D721Med (cell line): Measurements from ENCODE around the gene NACA2.
"Not testable (repeated sequence)": the region's sequence is repeated elsewhere in the genome, so short reads cannot be mapped to it uniquely, and the experiment has no call there.

Experiments
- DNase-seq: peaks from one replicate; pipeline ENCODE4 v3.0.0; 2011; ENCODE audit warnings: low spot score; ENCODE audit not compliant: insufficient read length
- FAIRE-seq: peaks from 2 replicates; lab custom pipeline; 2011; peaks lifted over from hg19 to GRCh38; lab: Jason Lieb, UNC
- TF ChIP-seq, protein P1 (sequence below): IDR thresholded peaks from 2 replicates; pipeline ENCODE4 v1.5.1; 2012; ENCODE audit warnings: mild to moderate bottlenecking, control low read depth; ENCODE audit not compliant: insufficient read depth; ENCODE audit errors: missing control alignments

Gene NACA2

DNA sequence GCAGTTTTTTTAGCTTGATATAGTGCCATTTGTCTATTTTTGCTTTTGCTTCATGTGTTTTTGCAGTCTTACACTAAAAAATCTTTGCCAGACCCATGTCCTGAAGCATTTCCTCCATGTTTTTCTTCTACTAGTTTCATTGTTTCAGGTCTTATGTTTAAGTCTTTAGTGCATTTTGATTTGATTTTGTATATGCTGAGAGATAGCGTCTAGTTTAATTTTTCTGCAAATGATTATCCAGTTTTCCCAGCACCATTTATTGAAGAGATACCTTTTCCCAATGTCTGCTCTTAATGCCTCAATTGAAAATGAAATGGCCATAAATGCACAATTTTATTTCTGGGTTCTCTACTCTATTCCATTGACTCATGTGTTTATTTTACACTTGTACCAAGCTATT, 40.8 kb upstream of the NACA2 start:
- no peak for FAIRE-seq

DNA sequence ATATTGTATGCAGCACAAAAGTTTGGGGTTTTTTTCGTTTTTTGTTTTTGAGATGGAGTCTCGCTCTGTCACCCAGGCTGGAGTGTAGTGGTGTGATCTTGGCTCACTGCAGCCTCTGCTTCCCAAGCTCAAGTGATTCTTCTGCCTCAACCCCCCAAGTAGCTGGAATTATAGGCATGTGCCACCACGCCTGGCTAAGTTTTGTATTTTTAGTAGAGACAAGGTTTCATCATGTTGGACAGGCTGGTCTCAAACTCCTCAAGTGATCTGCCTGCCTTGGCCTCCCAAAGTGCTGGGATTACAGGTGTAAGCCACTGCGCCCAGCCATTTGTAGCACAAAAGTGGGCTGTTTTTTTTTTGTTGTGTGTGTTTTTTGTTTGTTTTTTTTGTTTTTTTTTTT, 37.1 kb upstream of the NACA2 start:
- FAIRE-seq: not testable (repeated sequence)

More for the DNA sequence above, 40.8 kb upstream of the NACA2 start:
- DNase-seq: no peak
- TF ChIP-seq, protein P1, sequence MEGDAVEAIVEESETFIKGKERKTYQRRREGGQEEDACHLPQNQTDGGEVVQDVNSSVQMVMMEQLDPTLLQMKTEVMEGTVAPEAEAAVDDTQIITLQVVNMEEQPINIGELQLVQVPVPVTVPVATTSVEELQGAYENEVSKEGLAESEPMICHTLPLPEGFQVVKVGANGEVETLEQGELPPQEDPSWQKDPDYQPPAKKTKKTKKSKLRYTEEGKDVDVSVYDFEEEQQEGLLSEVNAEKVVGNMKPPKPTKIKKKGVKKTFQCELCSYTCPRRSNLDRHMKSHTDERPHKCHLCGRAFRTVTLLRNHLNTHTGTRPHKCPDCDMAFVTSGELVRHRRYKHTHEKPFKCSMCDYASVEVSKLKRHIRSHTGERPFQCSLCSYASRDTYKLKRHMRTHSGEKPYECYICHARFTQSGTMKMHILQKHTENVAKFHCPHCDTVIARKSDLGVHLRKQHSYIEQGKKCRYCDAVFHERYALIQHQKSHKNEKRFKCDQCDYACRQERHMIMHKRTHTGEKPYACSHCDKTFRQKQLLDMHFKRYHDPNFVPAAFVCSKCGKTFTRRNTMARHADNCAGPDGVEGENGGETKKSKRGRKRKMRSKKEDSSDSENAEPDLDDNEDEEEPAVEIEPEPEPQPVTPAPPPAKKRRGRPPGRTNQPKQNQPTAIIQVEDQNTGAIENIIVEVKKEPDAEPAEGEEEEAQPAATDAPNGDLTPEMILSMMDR: no peak

DNA sequence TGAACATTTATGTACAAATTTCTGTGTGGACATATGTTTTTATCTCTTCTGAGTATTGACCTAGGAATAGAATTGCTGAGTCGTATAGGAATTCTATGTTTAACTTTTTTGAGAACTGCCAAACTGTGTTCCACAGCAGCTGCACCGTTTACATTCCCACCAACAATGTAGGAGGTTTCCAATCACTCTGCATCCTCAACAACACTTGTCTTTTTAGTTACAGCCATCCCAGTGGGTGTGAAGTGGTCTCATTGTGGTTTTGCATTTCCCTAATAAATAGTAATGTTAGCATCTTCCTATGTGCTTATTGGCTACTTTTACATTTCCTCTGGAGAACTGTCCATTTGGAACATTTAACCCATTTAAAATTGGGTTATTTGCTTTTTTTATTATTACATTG, 36.6 kb upstream of the NACA2 start:
- FAIRE-seq (no peak), DNase-seq (no peak)
- TF ChIP-seq, protein P1: no peak

More for the DNA sequence above, 37.1 kb upstream of the NACA2 start:
- DNase-seq: not testable (repeated sequence)

DNA sequence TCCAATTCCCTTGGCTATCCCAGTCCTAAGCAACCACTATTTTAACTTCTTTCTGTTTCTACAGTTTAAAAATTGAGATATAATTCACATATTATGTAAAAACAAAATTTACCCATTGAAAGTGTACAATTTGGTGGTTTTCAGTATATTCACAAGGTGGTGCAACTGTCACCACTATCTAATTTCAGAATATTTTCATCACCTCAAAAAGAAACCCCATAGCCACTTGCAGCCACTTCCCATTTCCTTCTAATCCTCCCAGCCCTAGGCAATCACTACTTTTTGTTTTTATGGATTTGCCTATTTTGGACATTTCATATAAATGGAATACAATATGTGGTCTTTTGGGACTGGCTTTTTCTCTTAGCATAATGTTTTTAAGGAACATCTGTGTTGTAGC, 36.1 kb upstream of the NACA2 start:
- no peak for DNase-seq
- TF ChIP-seq, protein P1: no peak

DNA sequence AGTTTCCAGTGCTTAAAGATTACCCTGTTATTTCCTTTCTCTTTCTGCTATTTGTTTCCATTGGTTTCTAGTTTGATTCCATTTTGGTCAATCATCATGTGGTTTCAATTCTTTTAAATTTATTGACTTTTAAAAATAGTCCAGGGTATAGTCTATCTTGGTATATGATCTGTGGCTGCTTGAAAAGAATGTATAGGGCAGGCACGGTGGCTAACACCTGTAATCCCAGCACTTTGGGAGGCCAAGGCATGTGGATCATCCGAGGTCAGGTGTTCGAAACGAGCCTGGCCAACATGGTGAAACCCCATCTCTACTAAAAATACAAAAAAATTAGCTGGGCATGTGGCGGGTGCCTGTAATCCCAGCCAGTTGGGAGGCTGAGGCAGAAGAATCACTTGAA, 34.5 kb upstream of the NACA2 start:
- DNase-seq (no peak), FAIRE-seq (no peak)
- TF ChIP-seq, protein P1: no peak

More for the DNA sequence above, 36.1 kb upstream of the NACA2 start:
- no peak for FAIRE-seq

DNA sequence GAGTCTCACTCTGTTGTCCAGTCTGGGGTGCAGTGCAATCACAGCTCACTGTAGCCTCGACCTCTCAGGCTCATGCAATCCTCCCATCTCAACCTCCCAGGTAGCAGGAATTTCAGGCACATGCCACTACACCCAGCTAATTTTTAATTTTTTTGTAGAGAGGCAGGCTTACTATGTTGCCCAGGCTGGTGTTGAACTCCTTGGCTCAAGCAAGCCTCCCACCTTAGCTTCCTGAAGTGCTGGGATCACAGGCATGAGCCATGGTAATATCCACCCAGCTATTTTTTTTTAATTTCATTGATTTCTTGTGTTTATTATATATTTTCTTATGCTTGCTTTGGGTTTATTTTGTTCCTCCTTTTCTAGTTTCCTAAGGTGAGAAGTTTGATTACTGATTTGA, 33.9 kb upstream of the NACA2 start:
- no peak for DNase-seq
- TF ChIP-seq, protein P1: no peak
- no peak for FAIRE-seq

DNA sequence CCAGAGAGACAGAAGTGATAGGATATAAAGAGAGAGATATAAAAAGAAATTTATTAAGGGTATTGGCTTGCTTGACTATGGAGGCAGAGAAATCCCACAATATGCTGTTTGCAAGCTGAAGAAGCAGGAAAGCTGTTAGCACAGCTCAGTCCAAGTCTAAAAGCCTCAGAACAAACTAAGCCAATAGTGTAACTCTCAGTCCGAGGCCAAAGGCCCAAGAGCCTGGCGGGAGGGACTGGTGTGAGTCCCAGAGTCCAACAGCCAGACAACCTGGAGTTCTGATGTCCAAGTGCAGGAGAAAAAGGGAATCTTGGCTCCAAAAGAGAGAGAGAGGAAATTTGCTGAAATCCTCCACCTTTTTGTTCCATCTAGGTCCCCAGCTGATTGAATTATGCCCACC, 30.3 kb upstream of the NACA2 start:
- DNase-seq: no peak
- FAIRE-seq: no peak
- TF ChIP-seq, protein P1: no peak

DNA sequence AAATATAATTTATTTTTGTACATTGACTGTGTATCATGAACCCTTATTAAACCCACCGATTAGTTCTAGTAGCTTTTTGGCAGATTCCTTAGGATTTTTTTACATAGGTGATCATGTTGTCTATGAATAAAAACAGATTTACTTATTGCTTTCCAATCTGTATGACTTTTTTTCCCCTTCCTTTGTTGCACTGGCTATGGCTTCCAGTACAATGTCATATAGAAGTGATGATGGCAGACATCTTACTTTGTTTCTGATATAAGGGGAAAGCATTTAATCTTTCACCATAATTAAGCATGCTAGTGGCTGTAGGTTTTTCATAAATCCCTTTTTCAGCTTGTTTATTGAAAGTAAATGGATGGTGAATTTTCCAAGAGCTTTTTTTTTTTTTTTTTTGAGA, 28.9 kb upstream of the NACA2 start:
- no peak for DNase-seq
- FAIRE-seq: no peak
- TF ChIP-seq, protein P1: no peak
